Astrocyte of the cerebellum (primary cell): ENCODE results near the gene INTS6L.

Experiments
- DNase-seq: peaks from one replicate; pipeline ENCODE4 v3.0.0-alpha.2; 2011; ENCODE audit warnings: low read depth
- H3K4me3 ChIP-seq: 2 replicates; pipeline ENCODE4 v1.5.1; 2011; ENCODE audit warnings: mild to moderate bottlenecking, low read depth, low read length, moderate library complexity
- in situ Hi-C: cut with HindIII; loops from 2 replicates; pipeline ENCODE4 v1.10.0; 2017; ENCODE audit warnings: low sequenced_read_pairs
- TF ChIP-seq, protein P1 (sequence below): IDR thresholded peaks from 2 replicates; pipeline ENCODE4 v1.5.1; 2012; ENCODE audit warnings: low read length, low read depth, moderate library complexity, mild to moderate bottlenecking; ENCODE audit errors: missing control alignments

The INTS6L gene

DNA sequence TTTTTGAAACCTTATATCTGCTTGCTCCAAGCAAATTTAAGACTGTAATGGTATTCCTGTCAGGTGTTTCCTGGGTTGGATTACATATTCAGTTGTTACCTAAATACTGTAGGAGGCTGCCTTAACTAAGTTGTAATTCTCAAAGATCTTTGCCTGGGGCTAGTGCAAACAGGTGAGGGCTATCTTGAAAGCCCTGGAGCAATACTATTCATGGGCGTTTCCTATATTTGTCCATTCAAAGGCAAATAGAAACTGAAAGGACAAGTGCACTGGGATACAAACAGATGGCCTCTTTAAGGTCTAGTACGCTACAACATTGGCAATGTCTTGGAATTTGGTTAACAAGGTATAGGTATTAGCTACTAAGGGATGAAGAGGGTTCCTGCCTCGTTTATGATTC lies 108.9 kb downstream of the INTS6L start:
- TF ChIP-seq, protein P1, sequence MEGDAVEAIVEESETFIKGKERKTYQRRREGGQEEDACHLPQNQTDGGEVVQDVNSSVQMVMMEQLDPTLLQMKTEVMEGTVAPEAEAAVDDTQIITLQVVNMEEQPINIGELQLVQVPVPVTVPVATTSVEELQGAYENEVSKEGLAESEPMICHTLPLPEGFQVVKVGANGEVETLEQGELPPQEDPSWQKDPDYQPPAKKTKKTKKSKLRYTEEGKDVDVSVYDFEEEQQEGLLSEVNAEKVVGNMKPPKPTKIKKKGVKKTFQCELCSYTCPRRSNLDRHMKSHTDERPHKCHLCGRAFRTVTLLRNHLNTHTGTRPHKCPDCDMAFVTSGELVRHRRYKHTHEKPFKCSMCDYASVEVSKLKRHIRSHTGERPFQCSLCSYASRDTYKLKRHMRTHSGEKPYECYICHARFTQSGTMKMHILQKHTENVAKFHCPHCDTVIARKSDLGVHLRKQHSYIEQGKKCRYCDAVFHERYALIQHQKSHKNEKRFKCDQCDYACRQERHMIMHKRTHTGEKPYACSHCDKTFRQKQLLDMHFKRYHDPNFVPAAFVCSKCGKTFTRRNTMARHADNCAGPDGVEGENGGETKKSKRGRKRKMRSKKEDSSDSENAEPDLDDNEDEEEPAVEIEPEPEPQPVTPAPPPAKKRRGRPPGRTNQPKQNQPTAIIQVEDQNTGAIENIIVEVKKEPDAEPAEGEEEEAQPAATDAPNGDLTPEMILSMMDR: no peak
- no peak overlapping the region for H3K4me3 ChIP-seq
- in situ Hi-C loops: no loop called here
- no peak for DNase-seq
